Measurements from ENCODE around the gene UBAC2. TPM values are rescaled to one million over a fixed set of nuclear protein-coding genes. Genes with fewer than 3 reads are reported as not detected.

UBAC2 gene
- total and polyA plus RNA-seq, 4 experiments from 2014 or later, result 88.4 to 161 (median 101) TPM

- DNase-seq, result no peak
- Mint-ChIP-seq H3K27me3 (peaks cover 1 to 14% of the 10 kb centered on the region in 2 donors), H3K36me3 (no peaks in the 10 kb centered on the region), H3K27ac (no peak overlapping the region), H3K9me3 (no peaks in the 10 kb centered on the region), H3K4me3 (no peak overlapping the region), H3K4me1 (no peaks in the 10 kb centered on the region)
- Histone ChIP-seq H3K36me3 (ENCODE audit: insufficient read depth, low read length) (no peaks in the 10 kb centered on the region), H3K9me3 (ENCODE audit: control insufficient read depth in 1 of 2, low read length in 2 of 2) (no peaks in the 10 kb centered on the region), H3K27ac (ENCODE audit: low read depth, low read length) (no peak overlapping the region), H3K4me3 (ENCODE audit: low read length in 2 of 2) (no peak overlapping the region), H3K27me3 (ENCODE audit: insufficient read depth, low read length) (no peaks in the 10 kb centered on the region), H3K4me1 (ENCODE audit: insufficient read depth, low read length) (no peaks in the 10 kb centered on the region)
- intact Hi-C loops (cut with micrococcal nuclease), result no loop called here
- ChIA-PET POLR2A (ENCODE audit: partially characterized antibody) (no interaction called here), CTCF (ENCODE audit: partially characterized antibody) (interaction anchor here (1.2 to 1.6 kb wide), 2 partner anchors 15 to 17 kb away, joined by 3 to 8 read pairs; no protein-coding TSS in a partner anchor)
Observed at GRCh38 chr13:99159331-99160061, 41.2 kb upstream of the UBAC2 start.

- H3K4me3 ChIP-seq (ENCODE audit: low read length in 2 of 2), result no peak overlapping the region
- H3K9me3 ChIP-seq (ENCODE audit: control insufficient read depth in 1 of 2, low read length in 2 of 2), result no peaks in the 10 kb centered on the region
- intact Hi-C loops (cut with micrococcal nuclease), result no loop called here
- H3K27me3 Mint-ChIP-seq, result peaks cover 1 to 14% of the 10 kb centered on the region in 2 donors
- no peaks in the 10 kb centered on the region for H3K4me1 ChIP-seq (ENCODE audit: insufficient read depth, low read length)
- no peaks in the 10 kb centered on the region for H3K9me3 Mint-ChIP-seq
- DNase-seq, result no peak
- H3K36me3 Mint-ChIP-seq, result no peaks in the 10 kb centered on the region
- H3K27me3 ChIP-seq (ENCODE audit: insufficient read depth, low read length), result no peaks in the 10 kb centered on the region
- H3K4me3 Mint-ChIP-seq, result no peak overlapping the region
- H3K36me3 ChIP-seq (ENCODE audit: insufficient read depth, low read length), result no peaks in the 10 kb centered on the region
- no peak overlapping the region for H3K27ac Mint-ChIP-seq
- ChIA-PET CTCF (ENCODE audit: partially characterized antibody) (interaction anchor here (1.2 kb wide), 1 partner anchor 14 kb away, joined by 3 read pairs; no protein-coding TSS in a partner anchor), POLR2A (ENCODE audit: partially characterized antibody) (no interaction called here)
- H3K27ac ChIP-seq (ENCODE audit: low read depth, low read length), result no peak overlapping the region
- no peaks in the 10 kb centered on the region for H3K4me1 Mint-ChIP-seq
Observed at GRCh38 chr13:99160415-99160814, 40.2 kb upstream of the UBAC2 start.

GRCh38 chr13:99161512-99161911 lies 39.1 kb upstream of the UBAC2 start:
- Mint-ChIP-seq H3K27me3 (peaks cover 1 to 14% of the 10 kb centered on the region in 2 donors), H3K9me3 (no peaks in the 10 kb centered on the region), H3K4me1 (no peaks in the 10 kb centered on the region), H3K4me3 (no peak overlapping the region), H3K27ac (no peak overlapping the region), H3K36me3 (no peaks in the 10 kb centered on the region)
- Histone ChIP-seq H3K36me3 (ENCODE audit: insufficient read depth, low read length) (no peaks in the 10 kb centered on the region), H3K9me3 (ENCODE audit: control insufficient read depth in 1 of 2, low read length in 2 of 2) (no peaks in the 10 kb centered on the region), H3K4me3 (ENCODE audit: low read length in 2 of 2) (no peak overlapping the region), H3K27me3 (ENCODE audit: insufficient read depth, low read length) (no peaks in the 10 kb centered on the region), H3K4me1 (ENCODE audit: insufficient read depth, low read length) (no peaks in the 10 kb centered on the region), H3K27ac (ENCODE audit: low read depth, low read length) (no peak overlapping the region)
- intact Hi-C loops (cut with micrococcal nuclease), result no loop called here
- ChIA-PET CTCF (ENCODE audit: partially characterized antibody) (interaction anchor here (0.7 to 1.0 kb wide), 2 partner anchors 15 to 315 kb away, joined by 3 read pairs; no protein-coding TSS in a partner anchor), POLR2A (ENCODE audit: partially characterized antibody) (no interaction called here)
- DNase-seq, result no peak

- Histone ChIP-seq H3K4me1 (ENCODE audit: insufficient read depth, low read length) (no peaks in the 10 kb centered on the region), H3K27ac (ENCODE audit: low read depth, low read length) (no peak overlapping the region), H3K27me3 (ENCODE audit: insufficient read depth, low read length) (no peaks in the 10 kb centered on the region), H3K9me3 (ENCODE audit: control insufficient read depth in 1 of 2, low read length in 2 of 2) (no peaks in the 10 kb centered on the region), H3K36me3 (ENCODE audit: insufficient read depth, low read length) (no peaks in the 10 kb centered on the region), H3K4me3 (ENCODE audit: low read length in 2 of 2) (no peak overlapping the region)
- Mint-ChIP-seq H3K4me1 (no peaks in the 10 kb centered on the region), H3K27ac (no peak overlapping the region), H3K9me3 (peaks cover 0 to 2% (median 0%) of the 10 kb centered on the region in 8 donors), H3K36me3 (no peaks in the 10 kb centered on the region), H3K4me3 (no peak overlapping the region), H3K27me3 (peaks cover 1 to 14% of the 10 kb centered on the region in 2 donors)
- ChIA-PET CTCF (ENCODE audit: partially characterized antibody) (interaction anchor here (0.5 kb wide), 1 partner anchor 841 kb away, joined by 3 read pairs; no protein-coding TSS in a partner anchor), POLR2A (ENCODE audit: partially characterized antibody) (no interaction called here)
- intact Hi-C loops (cut with micrococcal nuclease), result no loop called here
- DNase-seq, result no peak
Observed at GRCh38 chr13:99162567-99163361, 37.9 kb upstream of the UBAC2 start.

- no peak for DNase-seq
- Mint-ChIP-seq H3K4me1 (no peaks in the 10 kb centered on the region), H3K9me3 (peaks cover 0 to 2% (median 0%) of the 10 kb centered on the region in 8 donors), H3K36me3 (no peaks in the 10 kb centered on the region), H3K27ac (peak overlapping the region in 1 of 7 donors; percentile 37), H3K4me3 (no peak overlapping the region), H3K27me3 (peaks cover 1 to 9% of the 10 kb centered on the region in 2 donors)
- Histone ChIP-seq H3K36me3 (ENCODE audit: insufficient read depth, low read length) (no peaks in the 10 kb centered on the region), H3K9me3 (ENCODE audit: control insufficient read depth in 1 of 2, low read length in 2 of 2) (no peaks in the 10 kb centered on the region), H3K4me3 (ENCODE audit: low read length in 2 of 2) (no peak overlapping the region), H3K27me3 (ENCODE audit: insufficient read depth, low read length) (no peaks in the 10 kb centered on the region), H3K27ac (ENCODE audit: low read depth, low read length) (no peak overlapping the region), H3K4me1 (ENCODE audit: insufficient read depth, low read length) (no peaks in the 10 kb centered on the region)
- ChIA-PET POLR2A (ENCODE audit: partially characterized antibody) (no interaction called here), CTCF (ENCODE audit: partially characterized antibody) (interaction anchor here (1.1 kb wide), 1 partner anchor 13 kb away, joined by 3 read pairs; no protein-coding TSS in a partner anchor)
- intact Hi-C loops (cut with micrococcal nuclease), result no loop called here
Observed at GRCh38 chr13:99164226-99164625, 36.4 kb upstream of the UBAC2 start.

GRCh38 chr13:99165753-99166587 lies 34.7 kb upstream of the UBAC2 start:
- Histone ChIP-seq H3K4me1 (ENCODE audit: insufficient read depth, low read length) (no peaks in the 10 kb centered on the region), H3K9me3 (ENCODE audit: control insufficient read depth in 1 of 2, low read length in 2 of 2) (no peaks in the 10 kb centered on the region), H3K4me3 (ENCODE audit: low read length in 2 of 2) (no peak overlapping the region), H3K36me3 (ENCODE audit: insufficient read depth, low read length) (no peaks in the 10 kb centered on the region), H3K27me3 (ENCODE audit: insufficient read depth, low read length) (no peaks in the 10 kb centered on the region), H3K27ac (ENCODE audit: low read depth, low read length) (no peak overlapping the region)
- ChIA-PET CTCF (ENCODE audit: partially characterized antibody) (interaction anchor here (0.8 to 1.5 kb wide), 4 partner anchors 10 to 281 kb away, joined by 3 to 4 read pairs (median 3); no protein-coding TSS in a partner anchor), POLR2A (ENCODE audit: partially characterized antibody) (interaction anchor here (1.3 kb wide), 1 partner anchor 10 kb away, joined by 3 read pairs; no protein-coding TSS in a partner anchor)
- H3K4me3 Mint-ChIP-seq, result no peak overlapping the region
- no peak for DNase-seq
- no peaks in the 10 kb centered on the region for H3K4me1 Mint-ChIP-seq
- H3K27me3 Mint-ChIP-seq, result peaks cover 0 to 1% of the 10 kb centered on the region in 2 donors
- peaks cover 0 to 2% (median 0%) of the 10 kb centered on the region in 8 donors for H3K9me3 Mint-ChIP-seq
- intact Hi-C loops (cut with micrococcal nuclease), result no loop called here
- H3K27ac Mint-ChIP-seq, result no peak overlapping the region
- H3K36me3 Mint-ChIP-seq, result no peaks in the 10 kb centered on the region

All from CD4-positive, alpha-beta memory T cell (primary cell).